B cell (primary cell): Measurements from ENCODE around the gene GUCY1B1.

ENCODE experiments used
- CTCF ChIP-seq: fragments of 200-600 bp; IDR thresholded peaks from one replicate; pipeline ENCODE4 v1.8.0; 2022; ENCODE audit warnings: antibody characterized with exemption, mild to moderate bottlenecking
- EZH2 ChIP-seq: IDR thresholded peaks from 2 replicates; pipeline ENCODE4 v1.6.1; 2012; ENCODE audit warnings: borderline replicate concordance, low read depth, mild to moderate bottlenecking, moderate library complexity, low read length; ENCODE audit not compliant: insufficient read depth, poor library complexity, severe bottlenecking

DNA sequence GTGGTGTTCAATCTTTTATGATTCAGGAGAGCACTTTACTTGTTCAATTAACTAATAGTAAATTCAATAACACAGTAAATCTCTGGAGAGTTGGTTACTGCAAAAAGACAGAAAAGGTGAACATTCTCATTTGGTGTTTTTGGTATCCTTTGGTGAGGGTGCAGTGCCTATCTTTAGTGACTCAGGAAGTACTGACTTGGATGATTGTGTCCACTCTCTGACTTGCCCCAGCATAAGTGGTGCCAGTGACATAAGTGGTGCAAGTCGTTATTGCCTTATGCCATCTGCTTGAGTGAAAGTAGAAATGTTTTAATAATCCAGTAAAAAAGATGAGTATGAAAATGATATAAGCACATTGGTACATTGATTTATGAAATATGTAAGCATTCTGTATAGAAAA is 27.0 kb downstream of the GUCY1B1 start:
- TF ChIP-seq EZH2 (no peak), CTCF (no peak)
